WERI-Rb-1 (cell line): ENCODE measurements around the gene TRIM33.
A peak's percentile ranks its signal among the peaks of the same experiment; 100 is the strongest.

Experiments used
- DNase-seq: peaks from one replicate; pipeline ENCODE4 v3.0.0-alpha.2; 2020
- H3K27ac ChIP-seq: fragments of 250-450 bp; sonication (Bioruptor Pico); 2 replicates; pipeline ENCODE4 v1.5.1; 2020; ENCODE audit warnings: mild to moderate bottlenecking, moderate library complexity
- H3K27me3 ChIP-seq: fragments of 250-450 bp; sonication (Bioruptor Pico); 2 replicates; pipeline ENCODE4 v1.5.1; 2021; ENCODE audit warnings: mild to moderate bottlenecking, low read depth, moderate library complexity; ENCODE audit not compliant: insufficient read depth, severe bottlenecking
- H3K36me3 ChIP-seq: fragments of 250-450 bp; sonication (Bioruptor Pico); 2 replicates; pipeline ENCODE4 v1.5.1; 2020; ENCODE audit warnings: mild to moderate bottlenecking, moderate library complexity
- H3K4me3 ChIP-seq: 2 replicates; pipeline ENCODE4 v1.5.1; 2011; ENCODE audit warnings: low read depth, mild to moderate bottlenecking, control low read depth, low read length
- H3K9me3 ChIP-seq: fragments of 250-450 bp; sonication (Bioruptor Pico); 2 replicates; pipeline ENCODE4 v1.5.1; 2021; ENCODE audit warnings: mild to moderate bottlenecking, moderate library complexity; ENCODE audit not compliant: severe bottlenecking
- TF ChIP-seq, protein P1 (sequence below): IDR thresholded peaks from 2 replicates; pipeline ENCODE4 v1.5.1; 2011; ENCODE audit warnings: low read depth, mild to moderate bottlenecking, control low read depth, inconsistent platforms, low read length

TRIM33 gene

DNA sequence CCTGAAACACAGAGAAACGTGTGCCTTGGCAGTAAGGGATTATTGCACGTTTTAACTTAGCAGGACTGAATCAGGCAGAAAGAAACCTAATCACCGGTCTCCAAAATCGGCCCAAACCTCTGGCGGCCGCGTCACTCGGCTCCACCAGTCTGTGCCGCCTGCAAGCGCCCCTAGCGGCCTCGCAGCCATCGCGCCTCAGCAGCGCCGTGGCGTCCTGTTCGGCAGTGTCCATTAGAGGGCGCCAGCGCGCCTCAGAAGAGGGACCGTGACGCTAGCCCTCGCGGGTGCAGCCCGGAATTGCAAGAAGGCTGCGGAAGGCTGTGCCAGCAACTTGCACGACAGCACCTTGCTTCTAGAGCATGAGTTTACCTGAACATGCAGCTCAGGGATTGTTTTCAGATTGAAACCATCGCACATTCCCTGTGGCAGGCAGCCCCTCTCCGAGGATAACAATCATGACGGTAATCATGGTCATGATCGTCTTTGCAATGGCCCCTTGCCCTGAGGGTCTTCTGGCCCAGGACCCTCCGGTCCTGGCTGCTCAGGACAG, 164.4 kb downstream of the TRIM33 start:
- no peaks in the 10 kb centered on the region for H3K27me3 ChIP-seq
- H3K27ac ChIP-seq, result no peak overlapping the region
- H3K36me3 ChIP-seq, result no peaks in the 10 kb centered on the region
- TF ChIP-seq, protein P1, sequence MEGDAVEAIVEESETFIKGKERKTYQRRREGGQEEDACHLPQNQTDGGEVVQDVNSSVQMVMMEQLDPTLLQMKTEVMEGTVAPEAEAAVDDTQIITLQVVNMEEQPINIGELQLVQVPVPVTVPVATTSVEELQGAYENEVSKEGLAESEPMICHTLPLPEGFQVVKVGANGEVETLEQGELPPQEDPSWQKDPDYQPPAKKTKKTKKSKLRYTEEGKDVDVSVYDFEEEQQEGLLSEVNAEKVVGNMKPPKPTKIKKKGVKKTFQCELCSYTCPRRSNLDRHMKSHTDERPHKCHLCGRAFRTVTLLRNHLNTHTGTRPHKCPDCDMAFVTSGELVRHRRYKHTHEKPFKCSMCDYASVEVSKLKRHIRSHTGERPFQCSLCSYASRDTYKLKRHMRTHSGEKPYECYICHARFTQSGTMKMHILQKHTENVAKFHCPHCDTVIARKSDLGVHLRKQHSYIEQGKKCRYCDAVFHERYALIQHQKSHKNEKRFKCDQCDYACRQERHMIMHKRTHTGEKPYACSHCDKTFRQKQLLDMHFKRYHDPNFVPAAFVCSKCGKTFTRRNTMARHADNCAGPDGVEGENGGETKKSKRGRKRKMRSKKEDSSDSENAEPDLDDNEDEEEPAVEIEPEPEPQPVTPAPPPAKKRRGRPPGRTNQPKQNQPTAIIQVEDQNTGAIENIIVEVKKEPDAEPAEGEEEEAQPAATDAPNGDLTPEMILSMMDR, result peak; percentile 100
- H3K4me3 ChIP-seq, result peak overlapping the region; percentile 42
- DNase-seq, result peak; percentile 91
- no peaks in the 10 kb centered on the region for H3K9me3 ChIP-seq

DNA sequence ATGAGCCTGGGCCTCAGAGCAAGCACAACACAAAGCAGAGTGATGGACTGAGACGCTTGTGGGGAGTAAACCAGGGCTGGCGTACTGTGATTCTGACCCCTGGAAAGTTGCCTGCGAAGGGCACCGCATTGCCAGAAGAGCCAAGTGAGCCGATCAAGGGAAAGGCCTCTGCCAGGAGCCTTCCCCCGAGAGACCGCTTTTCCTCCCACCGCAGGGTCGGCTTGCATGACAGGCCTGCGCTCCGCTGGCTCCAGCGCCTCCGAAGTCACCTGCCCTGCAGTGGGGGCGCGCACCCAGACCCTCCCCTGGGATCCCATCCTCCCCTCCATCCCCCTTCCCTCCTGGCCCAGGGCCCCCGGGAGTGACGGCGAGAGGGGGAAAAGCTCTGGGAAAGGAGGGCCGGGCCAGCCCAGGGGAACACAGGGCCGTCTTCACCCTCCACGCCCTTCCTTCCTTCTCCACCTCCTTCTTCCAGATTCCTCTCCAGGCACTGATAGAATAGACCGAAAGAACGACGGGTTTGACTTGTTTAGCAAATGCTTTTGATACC, 165.0 kb downstream of the TRIM33 start:
- H3K27ac ChIP-seq, result no peak overlapping the region
- peak; percentile 22 for DNase-seq
- H3K27me3 ChIP-seq, result no peaks in the 10 kb centered on the region

DNA sequence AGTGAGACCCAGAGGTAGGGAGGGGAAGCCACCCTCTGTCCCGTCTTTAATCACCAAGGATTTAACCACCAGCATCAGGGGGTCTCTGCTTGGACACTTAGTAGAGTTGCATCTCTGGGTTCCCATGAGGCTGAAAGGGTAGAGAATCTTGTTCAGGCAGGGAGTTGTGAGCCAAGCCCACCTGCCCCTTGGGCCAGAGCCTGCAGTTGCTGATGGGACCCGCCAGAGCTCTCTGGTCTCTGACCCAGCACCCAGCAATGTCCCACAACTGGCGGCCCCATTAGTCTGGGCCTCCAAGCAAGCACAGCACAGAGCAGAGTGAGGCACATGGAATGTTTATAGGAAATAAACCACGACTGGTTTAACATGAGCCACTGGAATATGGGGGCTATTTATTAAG, 166.3 kb downstream of the TRIM33 start:
- TF ChIP-seq, protein P1, result no peak
- no peak overlapping the region for H3K27ac ChIP-seq

More for the DNA sequence above, 165.0 kb downstream of the TRIM33 start:
- H3K4me3 ChIP-seq, result peak overlapping the region; percentile 42
- TF ChIP-seq, protein P1, result no peak
- no peaks in the 10 kb centered on the region for H3K36me3 ChIP-seq
- no peaks in the 10 kb centered on the region for H3K9me3 ChIP-seq

More for the DNA sequence above, 166.3 kb downstream of the TRIM33 start:
- Histone ChIP-seq H3K9me3 (no peaks in the 10 kb centered on the region), H3K27me3 (no peaks in the 10 kb centered on the region), H3K4me3 (no peak overlapping the region), H3K36me3 (no peaks in the 10 kb centered on the region)
- DNase-seq, result no peak
